K562 (cell line): Measurements from ENCODE around the gene OR6S1. TPM values are rescaled to one million over a fixed set of nuclear protein-coding genes. Genes with fewer than 3 reads are reported as not detected.

Source experiments
- BACH1 ChIP-seq: fragments of 200-800 bp; sonication (Bioruptor generic); IDR thresholded peaks from 2 replicates; pipeline ENCODE4 v1.6.1; 2016; ENCODE audit warnings: missing genetic modification characterization, missing compliant biosample characterization
- CCAR2 ChIP-seq: fragments of 200-400 bp; formaldehyde crosslinking; IDR thresholded peaks from 2 replicates; pipeline ENCODE4 v1.6.1; 2017; ENCODE audit warnings: mild to moderate bottlenecking, low read depth, low read length
- CTBP1 ChIP-seq: fragments of 450-650 bp; IDR thresholded peaks from 2 replicates; pipeline ENCODE4 v1.6.1; 2016; ENCODE audit warnings: borderline replicate concordance
- EP400 ChIP-seq: fragments of 450-650 bp; IDR thresholded peaks from 2 replicates; pipeline ENCODE4 v1.6.1; 2017; ENCODE audit warnings: antibody characterized with exemption, mild to moderate bottlenecking, moderate library complexity
- HES1 ChIP-seq: fragments of 450-650 bp; IDR thresholded peaks from 2 replicates; pipeline ENCODE4 v1.6.1; 2016; ENCODE audit warnings: low read depth, mild to moderate bottlenecking, moderate library complexity
- HNRNPUL1 ChIP-seq: fragments of 200-400 bp; formaldehyde crosslinking; IDR thresholded peaks from 2 replicates; pipeline ENCODE4 v1.6.1; 2017; ENCODE audit warnings: low read length
- KLF10 ChIP-seq: fragments of 250-450 bp; sonication (Bioruptor Pico); IDR thresholded peaks from 2 replicates; pipeline ENCODE4 v1.6.1; 2021; ENCODE audit warnings: matching md5 sums
- NUFIP1 ChIP-seq: fragments of 450-650 bp; IDR thresholded peaks from 2 replicates; pipeline ENCODE4 v1.6.1; 2018; ENCODE audit not compliant: partially characterized antibody
- POLR2B ChIP-seq: fragments of 450-650 bp; IDR thresholded peaks from 2 replicates; pipeline ENCODE4 v1.6.1; 2018; ENCODE audit warnings: low read depth; ENCODE audit not compliant: partially characterized antibody
- RAD21 ChIP-seq, 2 experiments: fragments of 250-450 bp in 1 of 2; fragments of 450-650 bp in 1 of 2; sonication (Bioruptor Pico) in 1 of 2; formaldehyde crosslinking in 1 of 2; IDR thresholded peaks in 1 of 2; conservative IDR thresholded peaks in 1 of 2; 2 replicates each; pipeline versions ENCODE4 v1.4.0 to v1.8.0; 2020 to 2022; ENCODE audit warnings: mild to moderate bottlenecking in 2 of 2, moderate library complexity in 1 of 2
- SIRT6 ChIP-seq: IDR thresholded peaks from one replicate; pipeline ENCODE4 v1.6.1; 2012; ENCODE audit warnings: low read depth, mild to moderate bottlenecking, control low read depth, inconsistent platforms, low read length, moderate library complexity
- SRSF3 ChIP-seq: fragments of 200-400 bp; formaldehyde crosslinking; IDR thresholded peaks from 2 replicates; pipeline ENCODE4 v1.6.1; 2016; ENCODE audit warnings: mild to moderate bottlenecking, low read length, moderate library complexity; ENCODE audit not compliant: insufficient read depth
- TBP ChIP-seq: optimal IDR thresholded peaks from 2 replicates; pipeline ENCODE3; 2011; ENCODE audit warnings: low read depth, low read length, improper control_type of control experiment
- ZBTB40 ChIP-seq, 2 experiments: fragments of 450-650 bp in 1 of 2; sonication (generic) in 1 of 2; formaldehyde crosslinking in 1 of 2; IDR thresholded peaks; 2 replicates each; pipeline versions ENCODE4 v1.7.1 to v1.9.0; 2016 to 2022; ENCODE audit warnings: inconsistent platforms in 1 of 2, mild to moderate bottlenecking in 1 of 2, missing genetic modification reagents in 1 of 2
- ZNF707 ChIP-seq: fragments of 250-450 bp; sonication (Bioruptor Pico); conservative IDR thresholded peaks from 2 replicates; pipeline ENCODE4 v1.8.0; 2022; ENCODE audit warnings: inconsistent platforms, mild to moderate bottlenecking, moderate library complexity
- ZNF764 ChIP-seq: fragments of 250-450 bp; sonication (Bioruptor Pico); IDR thresholded peaks from 2 replicates; pipeline ENCODE4 v1.4.0; 2020; ENCODE audit warnings: low read depth, mild to moderate bottlenecking, moderate library complexity
- polyA plus RNA-seq, 8 experiments: library from polyadenylated mRNA; depleted of rRNA in 4 of 8; stranded (reverse) in 5 of 8; unstranded in 3 of 8; fragments of >200 nt; fragmentation: Nextera tagmentation in 2 of 8; fragmentation: Illumina TruSeq in 1 of 8; extraction: Ambion mirVana in 2 of 8; extraction: Trizol in 1 of 8; gene quantifications; 2 replicates each; pipeline versions ENCODE4 v1.2.1 to v1.2.3, GENCODE V29; 2011 to 2014; ENCODE audit warnings: inconsistent platforms in 1 of 8, missing spikeins in 1 of 8
- total RNA-seq, 7 experiments: library from RNA; depleted of rRNA in 6 of 7; stranded (reverse); fragments of >200 nt in 6 of 7; fragmentation: Illumina TruSeq in 2 of 7; extraction: Trizol in 2 of 7; gene quantifications; 2 replicates each; pipeline versions ENCODE4 v1.2.1 to v1.2.3, GENCODE V29; 2011 to 2021; ENCODE audit warnings: low replicate concordance in 1 of 7

OR6S1 gene
- total and polyA plus RNA-seq, 9 of the 15 experiments (the other 6 are each of a cell fraction or from before 2014, with no cell fraction given) = not detected

GRCh38 chr14:20609215-20610001 is 32.1 kb downstream of the OR6S1 start (continued):
- TF ChIP-seq RAD21 (CRISPR knock-in tag; conservative IDR thresholded peaks at IDR 0.05 in 1 of 2, IDR thresholded peaks at IDR 0.05 in 1 of 2) = peak; percentile 96 to 97
- no peak for TF ChIP-seq SIRT6
- TF ChIP-seq ZBTB40 (IDR thresholded peaks at IDR 0.05) = peak; percentile 74
- TF ChIP-seq ZBTB40 (CRISPR knock-in tag; IDR thresholded peaks at IDR 0.05) = no peak
- TF ChIP-seq EP400 = peak; percentile 22; the same call in 1 of the 2 replicates
- no peak for TF ChIP-seq POLR2B
- TF ChIP-seq BACH1 = no peak
- TF ChIP-seq CTBP1 = no peak
- no peak for TF ChIP-seq ZNF707 (CRISPR knock-in tag)
- no peak for TF ChIP-seq HES1
- TF ChIP-seq KLF10 = no peak
- no peak for TF ChIP-seq SRSF3
- TF ChIP-seq ZNF764 (CRISPR knock-in tag) = no peak
- TF ChIP-seq NUFIP1 = no peak
- TF ChIP-seq HNRNPUL1 = no peak
- no peak for TF ChIP-seq CCAR2
- TF ChIP-seq TBP = peak; percentile 99
